GM21619 (cell line): Measurements from ENCODE around the gene SLC16A4.

Experiments
- ATAC-seq: cut with Tn5 transposase; IDR thresholded peaks from one replicate; pipeline ENCODE4 v1.9.1; 2021; ENCODE audit not compliant: unreplicated experiment

SLC16A4 gene

DNA sequence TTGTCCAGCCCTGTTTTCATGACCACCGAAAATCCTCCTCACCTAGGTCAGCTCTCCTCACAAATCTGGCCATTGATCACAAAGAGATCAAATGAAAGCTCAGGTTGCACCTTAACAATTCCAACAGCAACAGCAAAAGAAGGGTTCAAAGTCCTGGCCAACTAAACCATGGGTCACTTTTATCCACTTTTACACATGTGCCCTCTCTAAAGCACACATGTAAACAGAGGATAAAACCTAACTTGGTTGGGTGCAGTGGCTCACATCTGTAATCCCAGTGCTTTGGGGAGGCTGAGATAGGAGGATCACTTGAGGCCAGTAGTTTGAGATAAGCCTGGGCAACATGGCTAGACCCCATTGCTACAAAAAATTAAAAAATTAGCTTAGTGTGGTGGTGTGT, 55.6 kb downstream of the SLC16A4 start:
- no peak for ATAC-seq

DNA sequence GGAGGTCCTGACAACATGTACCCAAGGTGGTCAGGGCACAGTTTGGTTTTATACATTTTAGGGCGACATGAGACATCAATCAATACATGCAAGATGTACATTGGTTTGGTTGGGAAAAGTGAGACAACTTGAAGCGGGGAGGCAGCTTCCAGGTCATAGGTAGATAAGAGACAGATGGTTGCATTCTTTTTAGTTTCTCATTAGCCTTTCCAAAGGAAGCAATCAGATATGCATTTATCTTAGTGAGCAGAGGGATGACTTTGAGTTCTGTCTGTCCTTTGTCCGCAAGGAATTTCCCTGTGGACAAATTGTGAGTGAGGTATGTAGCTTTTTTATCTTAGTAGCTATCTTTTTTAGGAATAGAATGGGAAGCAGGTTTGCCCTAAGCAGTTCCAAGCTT, 62.1 kb downstream of the SLC16A4 start:
- no peak for ATAC-seq

DNA sequence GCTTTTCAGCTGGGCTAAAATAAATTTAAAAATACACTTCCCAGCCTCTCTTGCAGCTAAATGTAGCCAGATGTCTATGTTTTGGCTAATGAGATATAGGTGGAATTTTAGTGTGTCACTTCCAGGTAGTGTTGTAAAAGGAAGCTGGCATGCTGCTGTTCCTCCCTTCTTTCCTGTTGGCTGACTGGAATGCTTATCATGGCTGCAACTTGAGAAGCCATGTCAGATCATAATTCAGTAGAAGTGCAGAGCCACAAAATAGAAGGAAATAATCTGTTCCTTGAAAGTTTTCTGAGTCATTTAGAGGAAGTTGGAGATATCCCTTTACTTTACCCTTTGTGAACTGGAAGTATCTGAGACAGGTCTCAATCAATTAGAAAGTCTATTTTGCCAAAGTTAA, 62.6 kb downstream of the SLC16A4 start:
- ATAC-seq, result no peak

GRCh38 chr1:110326826-110327225, 64.0 kb downstream of the SLC16A4 start:
- ATAC-seq, result no peak

- no peak for ATAC-seq
Observed at GRCh38 chr1:110324667-110325066, 66.2 kb downstream of the SLC16A4 start.

- ATAC-seq, result no peak
Observed at GRCh38 chr1:110321846-110322245, 69.0 kb downstream of the SLC16A4 start.

DNA sequence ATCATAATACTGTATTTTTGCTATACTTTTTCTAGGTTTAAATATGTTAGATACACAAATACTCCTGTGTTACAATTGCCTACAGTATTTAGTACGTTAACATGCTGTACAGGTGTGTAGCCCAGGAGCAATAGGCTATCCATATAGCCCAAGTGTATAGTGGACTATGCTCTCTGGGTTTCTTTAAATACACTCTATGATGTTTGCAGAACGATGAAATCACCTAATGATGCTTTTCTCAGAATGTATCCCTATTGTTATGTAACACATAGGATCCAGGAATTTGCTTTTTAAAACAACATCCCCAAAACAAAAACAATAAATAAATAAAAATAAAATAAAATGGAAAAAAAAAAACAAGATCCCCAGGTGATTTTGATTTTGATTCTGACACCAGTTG, 69.8 kb downstream of the SLC16A4 start:
- ATAC-seq, result no peak

DNA sequence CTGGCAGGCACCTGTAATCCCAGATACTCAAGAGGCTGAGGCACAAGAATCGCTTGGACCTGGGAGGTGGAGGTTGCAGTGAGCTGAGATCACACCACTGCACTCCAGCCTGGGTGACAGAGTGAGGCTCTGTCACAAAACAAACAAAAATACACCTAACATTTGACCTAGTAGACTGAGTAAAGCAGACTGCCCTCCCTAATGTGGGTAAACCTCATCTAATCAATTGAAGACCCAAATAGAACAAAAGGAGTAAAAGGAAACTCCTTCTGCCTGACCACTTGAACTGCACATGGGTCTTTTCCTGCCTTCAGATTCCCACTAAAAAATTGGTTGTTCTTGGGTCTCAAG, 70.7 kb downstream of the SLC16A4 start:
- ATAC-seq, result no peak

DNA sequence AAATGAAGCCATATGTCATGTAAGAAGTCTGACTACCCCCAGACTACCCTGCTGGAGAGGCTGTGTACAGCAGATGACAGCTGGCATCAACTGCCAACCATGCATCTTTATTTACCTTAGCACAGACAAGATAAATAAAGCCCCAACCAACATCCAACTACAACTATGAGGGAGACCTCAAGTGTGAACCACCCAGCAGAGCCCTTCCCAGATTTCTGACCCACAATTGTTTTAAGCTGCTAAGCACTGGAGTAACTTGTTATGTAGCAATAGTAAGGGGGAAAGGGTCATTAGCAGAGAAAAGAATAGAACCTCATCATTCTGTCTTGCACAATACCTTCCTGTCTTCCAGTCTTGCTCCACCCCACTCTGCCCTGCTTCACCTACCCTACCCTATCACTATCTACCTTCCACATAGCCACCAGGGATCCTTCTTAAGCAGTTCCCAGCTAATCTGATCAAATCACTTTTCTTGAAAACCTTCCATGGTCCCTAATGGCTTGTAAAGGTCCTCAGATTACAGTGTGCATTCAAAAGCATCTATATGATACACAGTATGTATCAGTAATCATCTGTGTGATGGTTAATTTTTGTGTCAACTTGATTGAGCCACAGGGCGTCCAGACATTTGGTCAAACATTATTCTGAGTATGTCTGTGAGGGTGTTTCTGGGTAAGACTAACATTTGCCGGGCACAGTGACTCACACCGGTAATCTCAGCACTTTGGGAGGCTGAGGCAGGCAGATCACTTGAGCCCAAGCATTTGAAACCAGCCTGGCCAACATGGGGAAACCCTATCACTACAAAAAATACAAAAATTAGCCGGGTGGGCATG, 71.3 kb downstream of the SLC16A4 start:
- ATAC-seq, result no peak

DNA sequence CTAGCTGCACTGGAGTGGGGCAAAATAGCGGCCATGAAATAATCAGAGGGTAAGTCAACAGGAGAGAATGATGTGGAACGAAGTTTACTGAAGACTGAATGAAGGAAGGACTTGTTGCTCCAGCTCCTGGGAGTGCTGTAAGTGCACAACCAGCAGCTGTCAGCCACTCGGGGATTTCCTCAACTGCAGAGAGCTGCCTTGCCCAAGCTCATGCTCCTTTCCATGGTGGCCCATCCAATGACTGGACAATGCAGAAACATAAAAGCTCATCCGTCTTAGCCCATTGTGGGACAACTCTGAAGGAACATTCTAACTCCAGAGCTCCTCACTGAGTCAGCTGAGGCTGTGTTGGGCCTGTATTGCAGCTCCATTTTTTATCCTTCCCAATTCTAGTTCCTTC, 72.8 kb downstream of the SLC16A4 start:
- ATAC-seq, result no peak

- no peak for ATAC-seq
Observed at GRCh38 chr1:110316735-110317134, 74.1 kb downstream of the SLC16A4 start.
